Activated CD4-positive, alpha-beta T cell treated with anti-CD3 and anti-CD28 coated beads, Interleukin-2, Interleukin-4, amounts not matched to agents 100 ng/mL and 50 ng/mL, durations not matched to agents 16 hours and 8 hours (primary cell): ENCODE data around the gene GPATCH2L.

Source experiments
- DNase-seq: peaks from one replicate; pipeline ENCODE4 v3.0.0-alpha.2; 2020; ENCODE audit warnings: low spot score

The GPATCH2L gene

DNA sequence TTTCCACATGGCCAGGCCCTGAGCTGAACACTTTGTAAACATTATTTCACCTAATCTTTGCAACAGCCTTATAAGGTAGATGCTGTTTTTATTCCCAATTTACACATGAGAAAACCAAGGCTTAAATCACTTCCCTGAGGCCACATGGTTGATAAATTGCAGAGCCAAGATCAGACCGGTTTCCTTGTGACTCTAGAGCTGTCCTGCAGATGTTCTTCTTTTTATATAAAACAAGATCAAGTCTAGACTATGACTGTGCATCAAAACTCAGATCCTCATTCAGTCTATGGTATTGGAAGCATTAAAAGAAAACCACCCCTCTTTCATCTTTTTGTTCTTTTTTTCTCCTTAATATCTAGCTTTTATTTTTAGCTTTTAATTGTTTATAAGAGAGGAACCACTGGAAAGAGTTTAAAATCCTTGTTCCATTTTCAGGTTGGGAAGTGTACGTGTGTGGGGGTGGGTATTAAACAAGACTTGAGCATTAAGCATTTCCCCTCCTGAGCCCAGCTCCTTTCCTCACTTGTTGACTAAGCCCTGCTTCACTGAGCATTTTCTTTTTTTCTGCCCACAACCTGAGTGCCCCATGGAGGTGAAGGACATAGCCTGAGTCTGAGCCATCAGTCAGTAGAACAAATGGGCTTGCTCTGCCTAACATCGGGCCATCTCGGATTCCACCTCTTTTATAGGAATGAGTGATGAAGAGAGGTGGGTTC, 45.4 kb downstream of the GPATCH2L start:
- no peak for DNase-seq

DNA sequence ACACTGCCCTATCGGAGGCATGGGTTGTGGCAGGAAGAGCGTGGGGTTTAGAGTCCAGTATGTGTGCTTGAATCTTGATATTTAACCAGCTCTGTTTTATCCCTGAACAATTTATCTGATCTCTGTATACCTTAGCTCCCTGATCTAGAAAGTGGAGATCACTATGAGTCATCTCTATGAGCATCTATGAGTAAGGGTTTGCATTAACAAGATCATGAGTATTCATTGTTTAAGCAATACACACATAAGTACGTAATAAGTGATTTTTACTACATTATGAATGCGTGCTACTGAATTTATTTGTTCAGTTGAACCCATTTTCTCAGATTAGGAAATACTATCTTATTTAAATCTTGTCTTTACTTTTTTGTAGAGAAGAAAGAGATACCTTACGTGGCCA, 49.4 kb downstream of the GPATCH2L start:
- DNase-seq: no peak

DNA sequence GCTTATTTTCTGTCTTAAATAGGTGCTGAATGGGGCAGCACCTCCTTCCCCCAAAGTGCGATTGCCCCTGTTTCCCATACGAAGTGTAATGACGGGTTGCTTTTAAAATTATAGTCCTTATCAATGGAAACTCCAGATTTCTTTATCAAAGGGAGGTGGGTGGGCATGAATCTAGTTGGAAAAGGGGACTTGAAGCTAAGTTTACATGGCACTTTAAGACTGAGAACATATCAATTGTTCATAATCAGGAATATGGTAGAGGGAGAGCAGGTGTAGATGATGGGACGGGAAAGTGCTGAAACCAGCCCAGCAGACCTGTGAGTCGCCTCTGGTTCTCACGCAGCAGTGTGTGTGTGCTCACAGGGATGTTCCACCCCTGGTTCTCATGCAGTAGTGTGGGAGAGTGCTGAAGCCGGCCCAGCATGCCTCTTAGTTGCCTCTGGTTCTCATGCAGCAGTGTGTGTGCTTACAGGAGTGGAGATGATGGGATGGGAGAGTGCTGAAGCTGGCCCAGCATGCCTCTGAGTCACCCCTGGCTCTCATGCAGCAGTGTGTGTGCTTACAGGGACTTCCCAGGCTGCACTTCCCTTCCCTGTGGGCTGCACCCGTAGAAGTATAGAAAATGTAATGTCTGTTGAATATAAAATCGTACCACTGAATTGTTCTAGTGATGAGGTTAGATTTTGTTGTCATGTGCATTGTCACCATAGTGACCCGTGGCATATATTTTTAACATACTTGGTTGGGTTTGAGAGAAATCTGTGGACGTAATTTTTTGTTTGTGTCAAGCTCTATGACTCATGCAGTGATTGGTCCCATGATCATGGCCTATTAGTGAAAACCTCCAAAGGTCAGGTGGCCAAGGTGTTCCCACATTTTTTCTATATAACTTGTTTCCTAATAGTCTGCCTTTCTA, 51.6 kb downstream of the GPATCH2L start:
- no peak for DNase-seq

DNA sequence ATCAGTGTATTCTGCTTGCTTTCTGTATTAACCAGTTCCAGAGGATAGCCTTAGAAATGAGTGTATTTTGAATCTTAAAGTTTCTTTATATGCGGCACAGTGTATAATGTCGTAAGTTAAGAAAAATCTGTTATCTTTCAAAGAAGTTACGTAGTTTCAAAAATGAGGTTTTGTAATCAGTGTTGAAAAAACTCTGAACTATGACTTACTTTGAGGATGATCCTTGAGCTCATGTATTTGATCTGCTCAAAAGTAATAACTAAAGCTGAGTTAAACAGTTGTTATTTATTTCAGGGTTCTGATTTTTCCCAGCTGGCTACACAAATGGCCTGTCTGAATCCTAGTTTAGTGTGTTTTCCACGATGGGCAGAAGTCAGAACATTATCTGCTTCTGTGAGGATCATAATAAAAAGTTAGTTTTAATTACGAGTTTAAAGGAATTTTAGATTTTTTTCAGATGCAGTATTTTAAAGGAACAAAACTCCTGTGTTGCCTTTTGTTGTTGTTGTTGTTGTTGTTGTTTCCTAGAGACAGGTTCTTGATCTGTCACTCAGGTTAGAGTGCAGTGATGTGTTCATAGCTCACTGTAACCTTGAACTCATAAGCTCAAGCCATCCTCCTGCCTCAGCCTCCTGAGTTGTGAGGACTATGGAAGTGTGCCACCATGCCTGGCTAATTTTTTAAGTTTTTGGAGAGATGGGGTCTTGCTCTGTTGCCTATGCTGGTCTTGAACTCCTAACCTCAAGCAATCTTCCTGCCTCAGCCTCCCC, 52.9 kb downstream of the GPATCH2L start:
- DNase-seq: no peak

DNA sequence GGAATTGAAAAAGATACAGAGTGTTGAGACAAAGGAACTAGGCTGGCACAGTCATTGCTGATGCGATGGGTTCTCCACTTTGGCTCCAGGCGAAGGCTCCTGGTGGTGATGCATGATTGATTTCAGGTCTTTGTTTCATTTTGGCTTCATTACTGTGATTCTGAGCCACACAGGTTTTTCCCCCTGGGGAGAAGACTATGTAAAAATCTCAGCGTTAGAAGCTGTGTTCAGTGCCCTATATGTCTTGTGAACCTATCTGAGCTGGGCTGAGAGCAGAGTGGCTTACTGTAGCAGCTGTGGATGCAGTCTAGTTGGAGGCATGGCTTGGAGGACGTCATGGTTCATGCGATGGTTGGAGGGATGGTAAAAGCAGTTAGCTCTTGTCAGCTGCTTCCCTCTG, 54.0 kb downstream of the GPATCH2L start:
- DNase-seq: no peak

DNA sequence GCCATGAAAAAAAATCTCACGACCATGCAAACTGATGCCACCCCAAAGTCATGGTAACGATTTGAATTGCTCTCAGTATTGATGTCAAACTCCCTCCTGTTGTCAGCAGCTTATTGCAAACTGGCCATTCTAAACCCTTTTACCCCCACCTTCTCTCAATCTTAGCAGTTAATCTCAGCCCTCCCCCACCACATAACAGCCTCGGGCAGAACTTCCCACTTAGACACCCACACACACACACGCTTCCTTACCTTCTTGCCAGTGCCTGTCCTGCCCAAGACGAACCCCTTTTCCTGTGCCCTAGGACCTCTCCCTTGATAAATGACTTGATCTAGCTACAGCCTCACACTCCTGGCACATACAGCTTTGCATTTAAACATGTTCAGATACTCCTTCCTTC, 56.6 kb downstream of the GPATCH2L start:
- no peak for DNase-seq

DNA sequence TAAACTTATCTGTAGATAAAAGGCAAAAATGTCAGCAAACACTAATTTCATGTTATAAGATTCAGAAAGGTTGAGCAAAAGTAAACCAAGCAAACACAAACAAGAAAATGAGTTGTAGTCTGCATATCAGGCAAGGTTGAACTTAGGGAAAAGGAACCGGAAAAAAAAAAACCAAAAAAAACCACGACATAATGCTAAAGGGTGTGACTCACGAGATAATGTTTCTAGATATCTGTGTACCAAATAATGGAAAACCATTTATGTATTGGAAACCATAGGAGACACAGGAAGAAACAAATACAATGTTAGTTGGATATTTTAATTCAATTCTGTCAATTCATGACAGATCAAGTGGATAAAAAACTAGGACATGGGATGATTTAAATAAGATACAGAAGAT, 60.5 kb downstream of the GPATCH2L start:
- no peak for DNase-seq

DNA sequence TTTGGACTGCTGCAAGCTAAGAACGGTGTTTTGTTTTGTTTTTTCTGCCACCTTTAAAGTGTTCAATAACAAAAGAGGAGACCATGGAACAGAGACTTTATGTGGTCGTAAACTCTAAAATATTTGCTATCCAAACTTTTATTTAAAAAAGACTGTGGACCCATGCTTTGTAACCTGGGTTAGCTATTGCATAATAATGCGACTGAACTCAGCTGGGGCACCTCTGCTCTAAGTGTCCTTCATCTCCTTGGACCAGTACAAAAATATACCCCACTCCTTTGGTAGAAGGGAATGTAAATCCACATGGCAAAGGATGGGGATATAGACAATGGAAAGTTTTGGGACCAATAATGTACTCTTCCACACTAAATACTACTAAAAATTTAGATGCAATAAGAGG, 65.5 kb downstream of the GPATCH2L start:
- no peak for DNase-seq

DNA sequence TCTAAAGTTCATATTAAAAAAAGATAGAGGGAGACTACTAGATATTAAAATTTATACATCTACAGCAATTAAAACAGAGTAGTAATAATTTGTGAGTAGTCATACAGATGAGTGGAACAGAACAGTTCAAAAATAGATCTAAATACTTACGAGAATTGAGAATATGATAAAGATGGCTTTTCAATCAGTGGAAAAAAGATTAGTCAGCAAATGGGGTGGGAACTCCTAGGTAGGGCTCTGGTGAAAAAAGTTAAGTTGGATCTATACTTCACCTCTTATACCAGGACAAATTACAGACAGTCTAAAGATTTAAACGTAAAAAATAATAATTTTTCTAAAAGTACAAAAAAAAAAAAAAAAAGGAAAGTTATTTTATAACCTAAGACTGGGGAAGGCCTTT, 66.9 kb downstream of the GPATCH2L start:
- no peak for DNase-seq

DNA sequence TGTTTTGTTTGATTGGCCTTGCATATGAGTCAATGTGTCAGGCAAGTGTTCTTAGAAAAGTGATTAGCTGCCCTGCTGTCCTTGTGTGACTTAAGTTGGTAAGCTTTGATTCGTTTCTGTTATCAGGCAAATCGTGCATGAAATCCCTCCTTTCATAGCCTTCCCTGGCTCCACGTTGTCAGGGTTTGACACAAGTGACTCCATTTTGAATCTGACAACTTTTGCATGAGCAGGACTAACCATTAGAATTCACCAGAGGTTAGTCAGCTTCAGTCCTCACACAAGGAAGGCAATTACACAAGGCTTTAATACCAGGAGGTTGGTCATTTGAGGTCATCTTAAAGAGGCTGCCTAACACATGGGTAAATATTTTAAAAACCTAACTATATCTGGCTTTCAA, 68.2 kb downstream of the GPATCH2L start:
- no peak for DNase-seq

DNA sequence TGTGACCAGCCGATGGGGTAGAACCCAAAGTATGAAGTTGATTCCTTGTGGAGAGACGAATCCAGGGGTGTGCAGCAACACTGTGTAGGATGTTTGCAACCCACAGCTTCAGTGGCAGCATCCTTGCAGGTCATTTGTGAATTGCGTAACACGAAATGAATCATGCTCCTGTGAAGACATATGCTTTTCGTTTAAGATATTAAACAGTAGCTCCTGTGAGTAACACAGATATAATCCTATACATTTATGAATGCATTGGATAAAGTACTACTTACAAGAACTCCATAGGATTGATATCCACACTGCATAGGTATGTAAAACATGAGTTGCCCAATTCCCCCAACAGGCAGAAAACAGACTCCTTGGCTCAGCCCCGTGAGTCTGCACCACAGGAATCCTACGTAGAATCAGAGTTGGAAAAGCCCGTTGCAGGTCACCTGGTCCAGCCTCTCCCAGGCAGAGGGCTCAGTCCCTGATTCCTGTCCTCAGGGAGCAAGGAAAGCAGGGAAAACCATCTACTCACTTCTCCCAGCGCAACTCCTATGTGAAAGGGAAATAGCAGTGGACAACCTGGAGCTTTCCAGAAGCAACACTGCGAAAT, 75.8 kb downstream of the GPATCH2L start:
- DNase-seq: no peak

DNA sequence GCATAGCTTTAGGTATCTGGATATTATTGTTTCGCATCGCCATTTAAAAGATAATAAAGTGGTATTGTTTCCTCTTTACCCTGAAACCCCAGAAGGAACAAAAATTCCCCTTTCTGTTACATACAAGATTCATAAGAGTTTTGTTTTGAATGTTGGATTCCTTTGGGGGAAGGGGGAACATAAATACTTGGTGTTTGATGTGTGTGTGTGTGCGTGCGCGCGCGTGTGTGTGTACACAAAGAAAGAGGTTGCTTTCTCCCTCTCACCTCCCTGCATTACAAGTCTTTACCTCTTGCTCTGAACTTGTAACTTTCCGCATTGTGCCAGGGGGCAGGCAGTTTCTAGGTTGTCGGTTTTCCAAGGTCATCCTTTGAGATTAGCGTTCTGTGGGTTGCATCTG, 76.4 kb downstream of the GPATCH2L start:
- no peak for DNase-seq

DNA sequence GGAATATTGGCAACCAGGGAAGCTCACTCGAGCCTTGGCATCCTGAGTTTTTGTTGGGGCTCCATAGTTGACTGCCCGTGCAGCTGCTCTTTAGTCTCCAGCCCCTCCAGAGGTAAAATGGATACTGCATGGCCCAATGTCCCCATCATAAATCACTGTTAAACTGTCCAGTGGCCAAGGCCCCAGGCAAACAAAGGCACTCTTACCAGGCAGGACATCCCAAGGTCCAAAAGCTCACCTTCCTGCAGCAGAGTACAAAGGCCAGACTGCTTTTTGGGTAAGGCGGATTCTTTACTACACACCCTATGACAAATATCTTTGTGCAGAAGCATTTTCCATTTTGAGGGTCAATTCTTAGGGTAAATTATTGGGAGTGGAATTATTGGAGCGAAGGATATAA, 81.1 kb downstream of the GPATCH2L start:
- no peak for DNase-seq

DNA sequence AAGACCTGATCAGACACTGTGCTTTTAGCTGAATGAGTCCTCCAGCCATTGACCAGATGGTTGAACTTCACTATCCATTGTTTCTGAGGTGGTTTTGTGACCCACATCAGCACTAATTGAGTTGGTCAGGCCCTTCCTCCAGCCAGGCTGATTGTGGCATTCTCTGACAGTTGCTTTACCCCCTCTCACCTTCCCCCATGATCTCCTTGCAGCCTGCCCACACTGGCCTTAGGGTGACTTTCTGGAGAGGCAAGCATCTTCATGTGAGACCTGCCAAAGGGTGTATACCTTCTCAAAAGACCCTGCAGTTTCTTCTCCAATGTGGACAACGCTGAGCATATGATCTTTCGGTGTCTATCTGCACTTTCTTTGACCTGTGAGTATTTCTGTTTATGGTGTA, 83.9 kb downstream of the GPATCH2L start:
- DNase-seq: no peak

DNA sequence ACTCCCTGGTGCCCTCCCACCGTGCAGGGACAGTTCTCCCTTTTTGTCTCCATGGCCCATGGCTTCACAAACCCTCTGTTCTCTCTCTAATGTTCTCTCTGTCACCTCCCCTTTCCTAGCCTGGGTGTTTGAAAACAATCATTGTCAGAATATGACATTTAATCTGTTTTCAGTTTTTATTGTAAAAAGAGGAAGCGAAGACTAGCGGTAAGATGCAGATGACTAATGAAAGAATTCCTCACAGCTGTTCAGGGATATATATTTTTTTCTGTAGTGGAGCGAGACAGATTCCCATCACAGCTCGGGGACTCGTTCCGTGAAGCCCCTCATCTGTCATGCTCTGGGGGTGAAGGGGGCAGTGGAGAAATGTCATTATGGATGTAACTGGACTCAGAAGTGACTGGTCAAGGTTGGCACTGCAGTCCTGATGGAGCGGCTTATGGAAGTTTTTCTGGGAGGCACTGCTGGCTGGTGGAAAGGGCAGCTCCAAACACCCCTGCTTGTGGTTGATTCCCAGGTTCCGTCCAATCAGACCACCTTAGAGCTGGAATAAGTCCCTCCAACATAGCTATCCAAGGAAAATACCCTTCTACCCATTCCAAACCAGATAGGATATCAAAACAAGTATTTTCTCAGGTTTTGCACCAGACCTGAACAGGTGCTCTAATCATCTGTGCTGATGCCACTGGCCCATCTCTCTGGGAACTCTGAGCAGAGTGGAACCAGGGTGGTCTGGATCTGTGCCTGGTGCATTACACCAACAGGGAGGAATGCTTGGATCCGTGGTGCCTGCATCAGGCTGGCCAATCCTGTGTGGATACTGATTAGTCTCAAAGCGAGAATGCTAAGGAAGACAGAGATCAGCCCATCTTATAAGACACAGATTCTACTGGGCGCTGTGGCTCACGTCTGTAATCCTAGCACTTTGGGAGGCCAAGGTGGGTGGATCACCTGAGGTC, 84.7 kb downstream of the GPATCH2L start:
- no peak for DNase-seq

DNA sequence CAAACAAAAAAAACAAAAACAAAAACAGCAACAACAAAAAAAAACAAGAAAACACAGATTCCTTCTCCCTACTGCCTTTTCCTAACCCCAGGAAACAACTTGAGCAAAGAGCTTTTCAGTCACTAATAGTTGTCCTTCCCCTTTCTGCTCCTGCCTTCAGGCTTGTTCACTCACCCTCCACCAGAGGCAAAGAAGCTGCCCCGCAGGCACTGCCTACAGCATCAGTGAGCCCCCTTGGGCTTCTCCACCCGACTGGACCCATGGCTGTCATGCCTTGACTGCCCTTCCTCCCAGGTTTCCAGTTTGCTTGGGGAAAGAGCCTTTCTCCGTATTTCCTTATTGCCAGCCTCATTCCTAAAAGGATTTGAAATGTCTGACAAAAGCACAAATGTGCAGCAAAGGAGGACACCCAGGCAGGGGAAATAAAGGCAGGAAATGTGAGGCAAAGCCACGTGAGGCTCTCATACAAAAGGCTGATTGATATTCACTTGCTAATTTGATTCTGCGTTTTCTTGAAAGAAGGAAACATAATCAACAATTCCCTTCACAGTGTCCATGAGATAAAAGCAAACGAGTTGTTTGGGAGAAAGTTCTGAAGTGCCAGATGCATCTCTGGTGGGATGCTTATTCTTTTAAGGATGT, 85.7 kb downstream of the GPATCH2L start:
- no peak for DNase-seq

DNA sequence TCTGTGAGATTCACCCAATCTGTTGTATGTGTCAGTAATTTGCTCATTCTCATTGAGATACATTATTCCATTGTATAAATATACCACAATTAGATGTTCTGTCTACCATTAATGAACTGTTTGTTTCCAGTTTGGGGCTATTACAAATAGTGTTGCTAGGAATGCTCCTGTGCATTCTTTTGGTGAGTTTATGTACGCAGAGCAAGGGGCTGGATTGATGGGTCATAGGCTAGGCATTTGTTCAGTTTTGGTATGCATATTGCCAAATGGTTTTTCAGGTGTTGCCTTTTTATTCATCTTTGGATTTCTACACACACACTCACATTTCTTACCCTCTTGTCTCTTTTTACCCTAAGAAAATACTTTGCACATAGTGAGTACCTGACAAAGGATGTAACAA, 93.4 kb downstream of the GPATCH2L start:
- DNase-seq: no peak

DNA sequence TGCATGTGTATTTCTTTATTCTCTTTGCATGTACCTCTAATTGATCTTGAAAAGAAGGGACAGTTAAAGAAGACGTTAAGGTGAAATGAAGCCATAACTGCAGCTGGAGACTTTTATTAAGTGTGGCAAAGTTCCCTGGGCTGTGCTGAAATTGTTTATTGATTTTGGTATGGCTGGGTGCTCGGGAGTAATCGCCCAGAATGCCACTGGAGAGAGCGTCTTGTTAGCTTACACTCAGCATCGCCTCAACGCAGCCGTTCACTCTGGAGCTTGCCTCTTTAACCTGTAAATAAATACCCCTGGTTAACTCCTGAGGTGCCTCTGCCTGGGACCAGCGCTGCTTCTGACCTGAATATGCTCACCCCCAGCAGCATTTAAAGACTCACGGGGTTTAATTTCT, 98.6 kb downstream of the GPATCH2L start:
- no peak for DNase-seq

DNA sequence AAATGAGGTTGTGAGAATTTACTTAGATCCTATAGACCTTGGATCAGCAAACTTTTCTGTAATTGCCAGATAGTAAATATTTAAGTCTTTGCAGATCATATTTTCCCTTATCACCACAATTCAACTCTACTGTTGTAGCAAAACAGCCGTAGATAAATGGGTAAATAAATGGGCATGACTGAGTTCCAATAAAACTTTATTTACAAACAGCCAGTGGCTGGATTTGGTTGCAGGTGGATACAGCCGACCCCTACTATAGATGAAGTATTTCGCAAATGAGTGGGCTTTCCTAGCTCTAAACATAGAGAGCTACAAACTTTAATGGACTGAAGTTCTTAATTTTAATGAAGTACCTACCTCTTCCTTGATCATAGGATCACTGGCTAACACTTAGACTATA, 100.7 kb downstream of the GPATCH2L start:
- DNase-seq: no peak

DNA sequence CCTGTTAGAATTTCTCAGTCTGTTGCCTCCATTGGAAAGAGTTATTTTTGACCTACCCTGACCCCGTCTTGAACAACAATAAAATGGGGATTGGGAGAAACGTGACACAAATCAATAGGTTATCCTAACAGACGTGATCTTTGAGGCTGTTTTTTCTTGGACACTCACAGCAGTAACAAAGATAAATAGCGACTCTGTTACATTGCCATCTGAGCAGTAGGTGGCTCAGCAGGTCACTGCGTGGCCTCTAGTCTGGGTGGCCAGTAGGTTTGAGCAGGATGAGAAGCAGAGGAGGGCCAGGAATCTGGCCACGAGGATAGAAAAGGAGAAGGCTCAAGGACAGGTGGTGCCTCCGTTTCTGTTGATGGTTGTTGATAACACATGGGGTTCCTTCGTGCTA, 101.4 kb downstream of the GPATCH2L start:
- DNase-seq: no peak

DNA sequence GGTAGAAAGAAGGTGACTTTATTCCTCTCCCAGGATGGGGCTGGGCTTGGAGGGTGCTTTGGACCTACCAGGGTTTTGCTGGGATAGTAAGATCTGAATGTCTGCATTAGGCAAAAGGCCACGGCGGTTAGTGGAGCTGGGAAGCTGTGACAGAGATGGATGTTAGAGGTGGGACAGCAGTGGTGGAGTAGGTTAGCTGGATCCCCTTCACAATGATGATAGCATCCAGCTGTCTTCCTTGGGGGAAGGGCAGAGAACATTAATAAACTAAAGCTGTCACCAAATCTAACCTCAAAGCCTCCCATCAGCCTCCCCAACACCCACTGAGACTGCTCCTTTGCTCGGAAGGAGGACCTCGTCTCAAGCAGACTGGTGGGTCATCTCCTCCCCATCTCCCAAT, 104.8 kb downstream of the GPATCH2L start:
- no peak for DNase-seq
